GM12874 (cell line): Measurements from ENCODE around the gene CLRN1.

Experiments used
- TF ChIP-seq, protein P1 (sequence below): IDR thresholded peaks from 2 replicates; pipeline ENCODE4 v1.5.1; 2011; ENCODE audit warnings: low read depth, mild to moderate bottlenecking, control low read depth, low read length, moderate library complexity; ENCODE audit not compliant: insufficient read depth

CLRN1 gene

DNA sequence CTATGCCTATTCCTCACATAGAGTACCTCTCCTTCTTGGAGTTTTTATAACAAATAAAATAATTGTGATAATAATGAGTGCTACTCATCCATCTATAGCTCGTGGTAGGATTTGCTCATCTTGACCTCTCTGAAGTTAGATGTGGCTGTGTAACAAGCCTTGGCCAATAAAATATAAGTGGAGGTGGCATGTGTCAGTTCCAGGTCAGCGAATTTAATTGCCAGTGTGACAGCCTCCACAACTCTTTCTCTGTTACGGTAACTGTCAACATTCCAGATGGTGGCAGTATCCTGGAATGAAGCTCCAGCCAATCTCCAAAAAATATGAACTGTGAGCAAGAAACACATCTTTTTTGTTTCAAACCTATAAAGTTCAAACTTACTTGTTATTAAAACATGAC, 13.8 kb downstream of the CLRN1 start:
- TF ChIP-seq, protein P1, sequence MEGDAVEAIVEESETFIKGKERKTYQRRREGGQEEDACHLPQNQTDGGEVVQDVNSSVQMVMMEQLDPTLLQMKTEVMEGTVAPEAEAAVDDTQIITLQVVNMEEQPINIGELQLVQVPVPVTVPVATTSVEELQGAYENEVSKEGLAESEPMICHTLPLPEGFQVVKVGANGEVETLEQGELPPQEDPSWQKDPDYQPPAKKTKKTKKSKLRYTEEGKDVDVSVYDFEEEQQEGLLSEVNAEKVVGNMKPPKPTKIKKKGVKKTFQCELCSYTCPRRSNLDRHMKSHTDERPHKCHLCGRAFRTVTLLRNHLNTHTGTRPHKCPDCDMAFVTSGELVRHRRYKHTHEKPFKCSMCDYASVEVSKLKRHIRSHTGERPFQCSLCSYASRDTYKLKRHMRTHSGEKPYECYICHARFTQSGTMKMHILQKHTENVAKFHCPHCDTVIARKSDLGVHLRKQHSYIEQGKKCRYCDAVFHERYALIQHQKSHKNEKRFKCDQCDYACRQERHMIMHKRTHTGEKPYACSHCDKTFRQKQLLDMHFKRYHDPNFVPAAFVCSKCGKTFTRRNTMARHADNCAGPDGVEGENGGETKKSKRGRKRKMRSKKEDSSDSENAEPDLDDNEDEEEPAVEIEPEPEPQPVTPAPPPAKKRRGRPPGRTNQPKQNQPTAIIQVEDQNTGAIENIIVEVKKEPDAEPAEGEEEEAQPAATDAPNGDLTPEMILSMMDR = no peak

DNA sequence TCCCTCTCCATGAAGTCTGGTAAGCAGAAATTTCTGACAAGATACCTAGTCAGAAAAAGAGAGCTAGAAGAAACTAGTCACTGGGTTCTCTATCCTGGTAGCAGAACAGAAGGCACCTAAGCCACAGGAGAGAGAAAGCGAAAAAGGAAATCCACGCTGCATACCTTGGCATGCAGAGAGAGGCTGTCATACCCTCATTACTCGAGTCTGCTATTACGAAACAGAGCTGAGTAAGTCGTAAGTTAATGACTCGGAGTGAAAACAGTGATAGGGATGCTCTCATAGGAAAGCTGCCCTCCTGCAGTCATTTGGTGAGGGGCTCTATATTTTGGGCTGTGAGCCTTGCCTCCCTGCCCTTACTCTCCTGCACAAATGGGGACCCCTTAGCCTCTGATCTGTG, 16.2 kb downstream of the CLRN1 start:
- TF ChIP-seq, protein P1 = no peak

DNA sequence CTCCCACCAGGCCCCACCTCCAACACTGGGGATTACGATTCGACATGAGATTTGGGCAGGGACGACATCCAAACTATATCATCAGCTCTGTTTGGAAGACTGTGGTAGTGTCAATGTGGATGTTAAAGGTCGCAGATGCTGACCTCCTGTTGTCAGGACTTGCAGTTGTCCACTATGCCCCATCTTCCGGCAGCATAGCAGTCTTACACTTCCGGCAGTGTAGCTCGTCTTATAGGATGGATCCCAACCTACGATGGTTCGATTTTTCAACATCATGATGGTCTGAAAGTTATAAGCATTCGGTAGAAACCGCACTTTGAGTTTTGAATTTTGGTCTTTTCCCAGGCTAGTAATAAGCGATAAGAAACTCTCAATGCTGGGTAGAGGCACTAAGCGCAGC, 20.6 kb downstream of the CLRN1 start:
- TF ChIP-seq, protein P1 = no peak

DNA sequence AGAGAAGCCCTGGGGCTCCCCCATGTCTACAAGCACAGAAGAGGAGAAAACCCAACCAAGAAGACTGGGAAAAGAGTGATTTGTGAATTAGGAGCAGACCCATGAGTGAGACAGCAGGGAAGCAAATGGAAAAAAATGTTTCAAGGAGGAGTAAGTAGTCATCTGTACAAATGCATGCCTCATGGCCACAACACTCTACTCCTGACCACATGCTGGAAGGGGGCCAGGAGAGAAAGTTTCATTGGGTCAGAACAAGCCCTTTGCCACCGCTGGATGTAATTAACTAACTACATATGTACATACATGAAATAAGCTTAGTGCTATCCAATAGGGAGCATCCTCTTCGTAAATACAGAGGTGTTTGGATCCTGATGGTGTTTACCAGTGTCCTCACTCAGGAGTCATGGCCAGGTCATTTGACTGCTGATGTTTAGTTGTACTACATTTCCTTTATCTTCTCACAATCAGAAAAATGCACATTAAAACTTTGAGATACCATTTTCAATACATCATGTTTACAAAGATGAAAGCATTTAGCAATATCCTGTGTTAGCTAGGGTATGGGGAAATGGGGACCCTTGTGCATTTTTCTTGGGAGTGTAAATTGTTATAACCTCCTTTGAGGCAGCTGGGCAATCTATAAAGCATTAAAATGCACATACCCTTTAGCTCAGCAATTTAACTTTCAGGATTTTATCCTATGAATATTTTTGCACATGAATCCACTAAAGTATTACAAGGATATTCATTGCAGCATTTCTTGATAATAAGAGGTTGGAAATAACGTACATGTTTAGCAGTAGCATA, 27.1 kb downstream of the CLRN1 start:
- TF ChIP-seq, protein P1 = no peak

DNA sequence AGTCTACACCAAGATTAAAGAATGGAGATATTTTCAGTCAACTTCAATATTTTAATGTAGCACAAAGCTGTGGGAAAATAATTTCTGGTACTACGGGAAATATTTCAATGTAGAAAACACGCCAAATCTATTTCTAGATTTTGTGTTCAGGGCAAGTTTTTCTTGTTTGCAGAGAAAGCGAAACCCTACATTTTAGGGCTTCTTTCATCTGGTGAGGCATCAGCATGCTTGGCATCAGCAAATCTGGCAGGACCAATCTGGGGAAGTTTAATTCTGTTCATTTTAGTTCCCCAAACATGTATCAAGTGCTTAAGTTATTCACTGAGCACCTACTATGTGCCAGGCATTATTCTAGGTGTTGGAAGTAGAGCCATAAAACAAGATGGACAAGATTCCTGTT, 30.3 kb downstream of the CLRN1 start:
- TF ChIP-seq, protein P1 = no peak

DNA sequence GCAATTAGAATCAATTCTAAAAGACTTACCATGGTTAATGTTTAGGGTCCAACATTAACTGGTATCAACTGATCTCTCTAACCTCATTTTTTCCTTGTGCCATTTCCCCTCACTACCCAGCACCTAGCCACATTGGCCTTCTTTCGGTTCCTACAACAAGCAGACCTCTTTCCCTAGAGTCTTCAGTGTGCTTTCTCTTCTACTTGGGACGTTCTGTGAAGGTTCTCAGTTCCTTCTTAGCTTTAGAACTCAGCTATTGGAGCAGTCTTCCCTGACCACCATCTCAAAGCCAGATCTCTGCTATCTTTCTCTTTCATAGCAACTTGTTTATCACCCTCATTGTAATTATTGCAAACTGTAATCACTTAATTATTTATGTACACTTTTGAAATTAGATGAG, 35.8 kb downstream of the CLRN1 start:
- TF ChIP-seq, protein P1 = no peak

DNA sequence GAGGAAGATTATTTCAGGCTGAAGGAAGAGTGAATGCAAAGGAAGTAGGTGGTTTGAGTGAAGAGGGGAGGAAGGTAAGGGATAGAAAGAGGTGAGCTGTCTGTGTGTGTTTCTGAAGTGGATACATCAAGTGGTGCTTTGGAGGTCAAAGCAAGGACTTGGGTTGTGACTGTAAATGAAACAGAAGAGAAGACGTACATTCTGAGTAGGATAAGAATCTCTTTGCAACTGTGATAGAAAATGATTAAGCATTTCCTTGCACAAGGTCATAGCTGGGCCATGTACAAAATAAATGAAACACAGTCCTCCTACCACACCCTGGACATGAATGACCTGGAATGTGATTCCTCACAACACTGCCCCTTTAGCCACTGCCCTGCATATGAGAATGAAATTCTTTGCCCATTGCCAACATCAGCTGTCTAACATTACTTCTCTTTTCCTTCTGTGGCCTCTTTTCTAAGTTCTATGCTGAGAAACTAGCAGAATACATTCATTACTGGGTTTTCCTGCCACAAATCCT, 39.0 kb downstream of the CLRN1 start:
- TF ChIP-seq, protein P1 = no peak
